ENCODE results near the gene FAM219B. TPM values are rescaled to one million over a fixed set of nuclear protein-coding genes. Genes with fewer than 3 reads are reported as not detected.
"Not testable (repeated sequence)": the region's sequence is repeated elsewhere in the genome, so short reads cannot be mapped to it uniquely, and the experiment has no call there.

Gene FAM219B
- total RNA-seq, 1 experiment from 2014 or later = 99.6 TPM

DNA sequence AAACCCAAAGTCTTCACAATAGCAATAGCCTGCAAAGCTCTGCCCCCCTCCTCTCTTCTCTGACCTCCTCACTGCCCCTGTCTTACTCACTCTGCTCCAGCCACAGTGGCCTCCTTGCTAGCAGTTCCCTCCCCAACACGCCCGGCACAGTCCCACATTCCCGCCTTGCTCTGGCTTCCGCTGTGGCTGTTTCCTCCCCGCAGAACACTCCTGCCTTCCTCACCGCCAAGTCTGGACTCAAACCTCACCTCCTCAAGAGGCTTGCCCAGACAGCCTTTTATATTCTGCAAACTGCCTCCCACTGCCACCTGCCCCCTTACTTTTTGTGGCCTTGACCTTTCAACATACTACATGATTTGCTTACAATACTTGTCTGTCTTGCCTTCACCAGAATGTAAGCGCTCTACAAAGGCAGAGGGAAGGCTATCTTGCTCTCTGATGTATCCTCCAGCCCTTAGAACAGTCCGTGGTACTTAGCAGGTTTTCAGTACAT lies 17.2 kb downstream of the FAM219B start (continued):
- TF ChIP-seq IRF2 (CRISPR knock-in tag; IDR thresholded peaks at IDR 0.05; ENCODE audit: borderline replicate concordance, low read depth) (no peak), HMGXB4 (CRISPR knock-in tag; IDR thresholded peaks at IDR 0.05) (0 out of 2 replicates have a peak, but pooled peaks have one; percentile 4), ZNF423 (CRISPR knock-in tag; IDR thresholded peaks at IDR 0.05) (no peak), RORB (CRISPR knock-in tag; IDR thresholded peaks at IDR 0.05) (no peak), ETV6 (CRISPR knock-in tag; IDR thresholded peaks at IDR 0.05) (0 out of 2 replicates have a peak, but pooled peaks have one; percentile 11)

GRCh38 chr15:74888716-74889115 lies 17.9 kb downstream of the FAM219B start:
- DNase-seq (ENCODE audit: low spot score) (no peak), ATAC-seq (no peak)
- H3K36me3 Mint-ChIP-seq = peaks cover 25% of the 10 kb centered on the region
- TF ChIP-seq TP53 (CRISPR knock-in tag; IDR thresholded peaks at IDR 0.05) (no peak), STAT6 (CRISPR knock-in tag; conservative IDR thresholded peaks at IDR 0.05; ENCODE audit: low read depth) (no peak), EMX1 (CRISPR knock-in tag; IDR thresholded peaks at IDR 0.05) (no peak)
- TF ChIP-seq, protein P1, sequence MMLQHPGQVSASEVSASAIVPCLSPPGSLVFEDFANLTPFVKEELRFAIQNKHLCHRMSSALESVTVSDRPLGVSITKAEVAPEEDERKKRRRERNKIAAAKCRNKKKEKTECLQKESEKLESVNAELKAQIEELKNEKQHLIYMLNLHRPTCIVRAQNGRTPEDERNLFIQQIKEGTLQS (CRISPR knock-in tag; conservative IDR thresholded peaks at IDR 0.05) = no peak
- H3K4me1 Mint-ChIP-seq = peaks cover 22% of the 10 kb centered on the region
- POLR2A ChIA-PET = interaction anchor here (0.6 kb wide), 1 partner anchor 366 kb away, joined by 3 read pairs; no protein-coding TSS in a partner anchor
- no peaks in the 10 kb centered on the region; the same call in 1 of the 2 replicates for H3K27me3 Mint-ChIP-seq (ENCODE audit: low read depth)
- no peaks in the 10 kb centered on the region for H3K9me3 Mint-ChIP-seq
- peak overlapping the region; percentile 91; the same call in 1 of the 2 replicates for H3K4me3 Mint-ChIP-seq
- CTCF ChIA-PET = interaction anchor here (0.9 to 4.3 kb wide), 6 partner anchors 13 to 128 kb away, joined by 3 to 45 read pairs (median 4); partner anchors contain the start of genes SCAMP2 and ULK3
- H3K27ac Mint-ChIP-seq = no peak overlapping the region

DNA sequence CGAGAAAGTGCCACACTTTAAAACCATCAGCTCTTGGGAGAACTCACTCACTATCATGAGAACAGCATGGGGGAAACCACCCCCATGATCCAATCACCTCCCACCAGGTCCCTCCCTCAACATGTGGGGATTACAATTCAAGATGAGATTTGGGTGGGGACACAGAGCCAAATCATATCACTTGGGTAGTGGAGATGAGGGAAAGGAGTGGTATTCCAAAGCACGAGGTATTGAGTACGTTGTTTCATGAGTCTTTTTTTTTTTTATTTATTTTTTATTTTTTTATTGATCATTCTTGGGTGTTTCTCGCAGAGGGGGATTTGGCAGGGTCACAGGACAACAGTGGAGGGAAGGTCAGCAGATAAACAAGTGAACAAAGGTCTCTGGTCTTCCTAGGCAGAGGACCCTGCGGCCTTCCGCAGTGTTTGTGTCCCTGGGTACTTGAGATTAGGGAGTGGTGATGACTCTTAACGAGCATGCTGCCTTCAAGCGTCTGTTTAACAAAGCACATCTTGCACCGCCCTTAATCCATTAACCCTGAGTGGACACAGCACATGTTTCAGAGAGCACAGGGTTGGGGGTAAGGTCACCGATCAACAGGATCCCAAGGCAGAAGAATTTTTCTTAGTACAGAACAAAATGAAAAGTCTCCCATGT lies 19.0 kb downstream of the FAM219B start:
- Mint-ChIP-seq H3K4me1 (peaks cover 22% of the 10 kb centered on the region), H3K36me3 (peaks cover 16% of the 10 kb centered on the region; the same call in 1 of the 2 replicates)
- DNase-seq (ENCODE audit: low spot score); POLR2A ChIA-PET; H3K9me3 Mint-ChIP-seq; H3K27ac Mint-ChIP-seq; ATAC-seq; H3K4me3 Mint-ChIP-seq; H3K27me3 Mint-ChIP-seq (ENCODE audit: low read depth): not testable (repeated sequence)
- CTCF ChIA-PET = interaction anchor here (1.2 to 1.4 kb wide), 2 partner anchors 14 to 127 kb away, joined by 3 read pairs; no protein-coding TSS in a partner anchor

DNA sequence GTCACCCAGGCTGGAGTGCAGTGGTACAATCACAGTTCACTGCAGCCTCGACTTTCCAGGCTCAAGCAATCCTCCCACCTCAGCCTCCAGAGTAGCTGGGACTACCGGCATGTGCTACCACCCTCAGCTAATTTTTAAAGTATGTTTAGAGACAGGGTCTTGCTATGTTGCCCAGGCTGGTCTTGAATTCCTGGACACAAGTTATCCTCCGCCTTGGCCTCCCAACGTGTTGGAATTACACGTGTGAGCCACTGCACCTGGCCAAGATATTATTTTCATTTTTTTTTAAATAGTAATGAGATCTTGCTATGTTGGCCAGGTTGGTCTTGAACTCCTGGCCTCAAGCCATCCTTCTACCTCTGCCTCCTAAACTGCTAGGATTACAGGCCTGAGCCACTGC lies 21.2 kb downstream of the FAM219B start:
- peaks cover 16% of the 10 kb centered on the region for H3K4me1 Mint-ChIP-seq
- 0 out of 2 replicates have a peak, but pooled peaks have one; percentile 22 for TF ChIP-seq ZNF121 (CRISPR knock-in tag; IDR thresholded peaks at IDR 0.05)
- no peak for TF ChIP-seq SMAD3 (CRISPR knock-in tag; IDR thresholded peaks at IDR 0.05; ENCODE audit: borderline replicate concordance)
- no peak for TF ChIP-seq ZNF396 (CRISPR knock-in tag; IDR thresholded peaks at IDR 0.05; ENCODE audit: borderline replicate concordance)
- TF ChIP-seq, protein P2, sequence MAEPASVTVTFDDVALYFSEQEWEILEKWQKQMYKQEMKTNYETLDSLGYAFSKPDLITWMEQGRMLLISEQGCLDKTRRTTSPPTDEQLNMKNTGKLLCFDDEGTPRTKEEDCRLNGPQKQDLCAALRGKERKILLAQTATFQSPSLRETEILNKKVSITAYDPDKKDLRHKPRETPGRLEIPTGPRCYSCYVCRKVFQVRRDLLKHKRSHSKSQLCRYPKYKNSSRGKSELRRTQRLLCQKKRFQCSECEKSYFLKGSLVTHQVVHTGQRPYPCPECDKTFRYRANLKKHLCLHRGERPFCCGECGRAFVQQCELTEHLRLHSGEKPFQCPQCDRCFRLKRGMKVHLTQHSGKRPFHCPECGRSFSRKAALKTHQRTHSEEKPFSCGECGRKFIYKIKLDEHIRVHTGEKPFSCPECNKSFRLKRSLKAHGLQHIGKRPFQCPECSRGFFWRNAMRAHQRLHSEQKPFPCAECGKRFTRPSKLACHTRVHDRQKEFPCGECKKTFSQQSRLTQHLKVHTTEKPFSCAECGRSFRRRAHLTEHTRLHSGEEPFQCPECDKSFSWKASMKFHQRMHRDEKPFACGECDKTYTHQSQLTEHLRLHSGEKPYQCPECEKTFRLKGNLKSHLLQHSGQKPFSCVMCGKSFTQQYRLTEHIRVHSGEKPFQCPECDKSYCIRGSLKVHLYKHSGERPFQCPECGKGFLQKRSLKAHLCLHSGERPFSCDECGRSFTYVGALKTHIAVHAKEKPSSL (CRISPR knock-in tag; conservative IDR thresholded peaks at IDR 0.05) = no peak
- TF ChIP-seq ZNF232 (CRISPR knock-in tag; IDR thresholded peaks at IDR 0.05) = no peak
- peaks cover 8% of the 10 kb centered on the region for H3K27me3 Mint-ChIP-seq (ENCODE audit: low read depth)
- POLR2A ChIA-PET = no interaction called here
- H3K9me3 Mint-ChIP-seq = peaks cover 6% of the 10 kb centered on the region
- ATAC-seq = no peak
- no peak overlapping the region for H3K4me3 Mint-ChIP-seq
- no peak for DNase-seq (ENCODE audit: low spot score)
- H3K27ac Mint-ChIP-seq = no peak overlapping the region
- peaks cover 7% of the 10 kb centered on the region; the same call in 1 of the 2 replicates for H3K36me3 Mint-ChIP-seq
- CTCF ChIA-PET = interaction anchor here (0.6 to 4.2 kb wide), 2 partner anchors 16 to 107 kb away, joined by 3 to 27 read pairs; no protein-coding TSS in a partner anchor
